Endothelial cell of umbilical vein (primary cell): ENCODE measurements around the gene MMRN1. TPM values are rescaled to one million over a fixed set of nuclear protein-coding genes. Genes with fewer than 3 reads are reported as not detected.

Source experiments
- BruUV-seq: library from RNA; stranded (reverse); fragments of 400-500 nt; replicated peaks from 2 replicates; lab custom pipeline; 2021; lab: Mats Ljungman, UMichigan
- CTCF ChIA-PET: fragments of 300-600, 350-600 bp; sonication (Branson Sonifier 250); formaldehyde crosslinking; loops from one replicate; lab custom pipeline; 2021; ENCODE audit warnings: antibody characterized with exemption, inconsistent platforms; lab: Charles Lee
- POLR2A ChIA-PET: fragments of 300-600, 350-600 bp; sonication (Branson Sonifier 250); formaldehyde crosslinking; loops from one replicate; lab custom pipeline; 2021; ENCODE audit warnings: antibody characterized with exemption, inconsistent platforms; lab: Charles Lee
- DNase-seq: peaks from one replicate; pipeline ENCODE4 v3.0.0-alpha.2; 2011; ENCODE audit warnings: low read depth, low spot score
- FAIRE-seq: peaks from 2 replicates; lab custom pipeline; 2011; peaks lifted over from hg19 to GRCh38; lab: Jason Lieb, UNC
- H2AFZ ChIP-seq: 2 replicates; pipeline ENCODE4 v1.6.0; 2012; ENCODE audit warnings: low read depth, low read length, control low read depth, inconsistent platforms
- H3K27ac ChIP-seq: 2 replicates; pipeline ENCODE4 v1.5.1; 2011; ENCODE audit warnings: low read depth, mild to moderate bottlenecking, control low read depth, low read length, moderate library complexity; ENCODE audit not compliant: insufficient read depth
- H3K27me3 ChIP-seq, 2 experiments: 2 replicates each; pipeline versions ENCODE4 v1.6.0 to v1.6.1; 2011; ENCODE audit warnings: low read length in 2 of 2, mixed read lengths in 1 of 2; ENCODE audit not compliant: control insufficient read depth in 2 of 2, insufficient read depth in 2 of 2
- H3K36me3 ChIP-seq, 2 experiments: 2 replicates in 1 of 2; 3 replicates in 1 of 2; pipeline ENCODE4 v1.5.1; 2011; ENCODE audit warnings: low read length in 2 of 2, mild to moderate bottlenecking in 1 of 2, moderate library complexity in 1 of 2; ENCODE audit not compliant: control insufficient read depth in 2 of 2, insufficient read depth in 2 of 2; ENCODE audit errors: extremely low read depth in 1 of 2
- H3K4me1 ChIP-seq: 3 replicates; pipeline ENCODE4 v1.5.1; 2011; ENCODE audit warnings: mild to moderate bottlenecking, low read length; ENCODE audit not compliant: control insufficient read depth, insufficient read depth; ENCODE audit errors: extremely low read depth
- H3K4me2 ChIP-seq: 2 replicates; pipeline ENCODE4 v1.6.1; 2011; ENCODE audit warnings: low read length, control low read depth, mixed read lengths; ENCODE audit not compliant: insufficient read depth
- H3K4me3 ChIP-seq, 3 experiments: fragments of 200-600 bp in 1 of 3; sonication (generic), shearing (Covaris generic) in 1 of 3; replicated peaks in 1 of 3; 2 replicates each; pipeline ENCODE4 v1.5.1; 2011 to 2016; ENCODE audit warnings: control low read depth in 3 of 3, low read length in 3 of 3, mild to moderate bottlenecking in 2 of 3, inconsistent platforms in 1 of 3, low read depth in 1 of 3, moderate library complexity in 1 of 3; ENCODE audit not compliant: insufficient read depth in 1 of 3
- H3K79me2 ChIP-seq: 2 replicates; pipeline ENCODE4 v1.6.0; 2012; ENCODE audit warnings: low read length, inconsistent platforms; ENCODE audit not compliant: control insufficient read depth, insufficient read depth
- H3K9ac ChIP-seq: replicated peaks from 2 replicates; pipeline ENCODE3; 2011; ENCODE audit warnings: low read length, control low read depth; ENCODE audit not compliant: insufficient read depth; ENCODE audit errors: extremely low read depth
- H3K9me1 ChIP-seq: replicated peaks from 3 replicates; pipeline ENCODE4 v1.6.0; 2011; ENCODE audit warnings: mild to moderate bottlenecking, low read length; ENCODE audit not compliant: control insufficient read depth, insufficient read depth; ENCODE audit errors: extremely low read depth
- H3K9me3 ChIP-seq: replicated peaks from 2 replicates; pipeline ENCODE4 v1.5.1; 2012; ENCODE audit warnings: low read length, inconsistent platforms; ENCODE audit not compliant: control insufficient read depth, insufficient read depth
- H4K20me1 ChIP-seq: replicated peaks from 2 replicates; pipeline ENCODE3; 2011; ENCODE audit warnings: mild to moderate bottlenecking, low read length; ENCODE audit not compliant: control insufficient read depth, insufficient read depth; ENCODE audit errors: extremely low read depth
- CTCF ChIP-seq, 2 donors: IDR thresholded peaks; 1 replicate in 1 of 2; 2 replicates in 1 of 2; pipeline ENCODE4 v1.5.1; 2011; ENCODE audit warnings: low read length in 2 of 2, mild to moderate bottlenecking in 2 of 2, moderate library complexity in 2 of 2, control low read depth in 1 of 2, inconsistent platforms in 1 of 2, low read depth in 1 of 2; ENCODE audit not compliant: insufficient read depth in 1 of 2; ENCODE audit errors: extremely low read depth in 1 of 2
- EZH2 ChIP-seq: IDR thresholded peaks from 2 replicates; pipeline ENCODE4 v1.6.1; 2012; ENCODE audit warnings: borderline replicate concordance, low read depth, mild to moderate bottlenecking, moderate library complexity, low read length, inconsistent platforms; ENCODE audit not compliant: severe bottlenecking
- FOS ChIP-seq: IDR thresholded peaks from 2 replicates; pipeline ENCODE4 v1.6.1; 2011; ENCODE audit warnings: mild to moderate bottlenecking, low read length, moderate library complexity, borderline replicate concordance; ENCODE audit not compliant: insufficient read depth
- GATA2 ChIP-seq: IDR thresholded peaks from 2 replicates; pipeline ENCODE4 v1.7.0; 2011; ENCODE audit warnings: low read depth, mild to moderate bottlenecking, moderate library complexity, mixed read lengths, low read length; ENCODE audit not compliant: insufficient read length, insufficient read depth
- JUN ChIP-seq: IDR thresholded peaks from 2 replicates; pipeline ENCODE4 v1.6.1; 2011; ENCODE audit warnings: borderline replicate concordance, low read depth; ENCODE audit not compliant: insufficient read length, insufficient read depth
- MAX ChIP-seq: IDR thresholded peaks from 2 replicates; pipeline ENCODE4 v1.6.1; 2011; ENCODE audit not compliant: insufficient read depth, insufficient read length
- MYC ChIP-seq: IDR thresholded peaks from one replicate; pipeline ENCODE4 v1.6.1; 2011; ENCODE audit warnings: mild to moderate bottlenecking, low read depth, low read length
- POLR2A ChIP-seq: IDR thresholded peaks from 2 replicates; pipeline ENCODE4 v1.6.1; 2012; ENCODE audit warnings: low read depth, mild to moderate bottlenecking, control low read depth, low read length
- POLR2AphosphoS5 ChIP-seq: IDR thresholded peaks from 2 replicates; pipeline ENCODE4 v1.6.1; 2012; ENCODE audit warnings: low read depth, mild to moderate bottlenecking, control low read depth, low read length, moderate library complexity; ENCODE audit not compliant: insufficient read depth
- dilution Hi-C: fragments of 300-500 bp; cut with MboI; formaldehyde crosslinking; loops from one replicate; pipeline ENCODE4 v1.15.0; 2019; ENCODE audit warnings: low sequenced_read_pairs; ENCODE audit not compliant: extremely low pct_ligation_motif_present
- intact Hi-C: fragments of 100-400 bp; cut with micrococcal nuclease; formaldehyde crosslinking; loops from one replicate; pipeline ENCODE4 v1.10.0; 2022
- polyA plus RNA-seq, 4 experiments: library from polyadenylated mRNA; depleted of rRNA in 3 of 4; stranded (reverse) in 3 of 4; unstranded in 1 of 4; fragments of >200 nt; gene quantifications; 2 replicates each; pipeline versions ENCODE4 v1.2.1 to v1.2.3, GENCODE V29; 2011 to 2012; ENCODE audit warnings: missing spikeins in 1 of 4
- total RNA-seq: library from RNA; stranded (reverse); gene quantifications from 2 replicates; pipeline ENCODE4 v1.2.3, GENCODE V29; 2021

MMRN1 gene
- total and polyA plus RNA-seq, 2 donors (not counting 3 experiments of a cell fraction or from before 2014, with no cell fraction given), result 143 to 414 TPM

- CTCF ChIA-PET, result interaction anchor here (0.8 to 2.3 kb wide), 4 partner anchors 9 to 436 kb away, joined by 3 to 6 read pairs (median 4); no protein-coding TSS in a partner anchor
- H3K4me2 ChIP-seq, result no peak overlapping the region
- no peak for FAIRE-seq
Measured at GRCh38 chr4:89922848-89923416, 28.3 kb downstream of the MMRN1 start.

More at GRCh38 chr4:89922848-89923416, 28.3 kb downstream of the MMRN1 start:
- H2AFZ ChIP-seq, result no peak overlapping the region
- POLR2A ChIA-PET, result no interaction called here
- H3K9me3 ChIP-seq, result no peaks in the 10 kb centered on the region
- H3K4me3 ChIP-seq, result no peak overlapping the region
- peaks cover 18 to 21% of the 10 kb centered on the region in 2 experiments for H3K36me3 ChIP-seq
- BruUV-seq, result no TSS peak
- no peak for TF ChIP-seq EZH2
- TF ChIP-seq POLR2A, result no peak
- no peak for TF ChIP-seq POLR2AphosphoS5
- no peak for TF ChIP-seq JUN
- TF ChIP-seq MYC, result no peak
- TF ChIP-seq FOS, result no peak
- TF ChIP-seq MAX, result no peak
- TF ChIP-seq CTCF (IDR thresholded peaks at IDR 0.05; ENCODE audit: extremely low read depth in 1 of 2, insufficient read depth in 1 of 2, low read depth in 1 of 2, low read length in 2 of 2), result no peak
- no peak for TF ChIP-seq GATA2
- peaks cover 5% of the 10 kb centered on the region for H4K20me1 ChIP-seq
- dilution Hi-C loops (no loop called here), intact Hi-C loops (no loop called here)
- no peak overlapping the region for H3K27ac ChIP-seq
- DNase-seq, result no peak
- H3K27me3 ChIP-seq, result no peaks in the 10 kb centered on the region
- H3K9ac ChIP-seq, result no peak overlapping the region
- no peaks in the 10 kb centered on the region for H3K4me1 ChIP-seq
- H3K9me1 ChIP-seq, result no peaks in the 10 kb centered on the region
- peaks cover 34% of the 10 kb centered on the region for H3K79me2 ChIP-seq
